ENCODE results near the gene MAP9.
"Not testable (repeated sequence)": the region's sequence is repeated elsewhere in the genome, so short reads cannot be mapped to it uniquely, and the experiment has no call there.

Gene MAP9

GRCh38 chr4:155376387-155377268 is at the start of gene MAP9:
MAP9 (minus strand) TSS chr4:155376965; CDS start chr4:155375850, 1,115 bp downstream.
- in situ Hi-C loops (cut with HindIII; ENCODE audit: low sequenced_read_pairs): no loop called here

- in situ Hi-C loops (cut with HindIII; ENCODE audit: low sequenced_read_pairs): not testable (repeated sequence)
Observed at GRCh38 chr4:155424778-155425177, 48.0 kb upstream of the MAP9 start.

- in situ Hi-C loops (cut with HindIII; ENCODE audit: low sequenced_read_pairs): no loop called here
Observed at GRCh38 chr4:155423671-155424070, 46.9 kb upstream of the MAP9 start.

- in situ Hi-C loops (cut with HindIII; ENCODE audit: low sequenced_read_pairs): no loop called here
Observed at GRCh38 chr4:155419266-155419665, 42.5 kb upstream of the MAP9 start.

- in situ Hi-C loops (cut with HindIII; ENCODE audit: low sequenced_read_pairs): no loop called here
Observed at GRCh38 chr4:155415662-155416061, 38.9 kb upstream of the MAP9 start.

GRCh38 chr4:155413451-155413850 is 36.7 kb upstream of the MAP9 start:
- in situ Hi-C loops (cut with HindIII; ENCODE audit: low sequenced_read_pairs): no loop called here

- in situ Hi-C loops (cut with HindIII; ENCODE audit: low sequenced_read_pairs): no loop called here
Observed at GRCh38 chr4:155411546-155411945, 34.8 kb upstream of the MAP9 start.

- in situ Hi-C loops (cut with HindIII; ENCODE audit: low sequenced_read_pairs): no loop called here
Observed at GRCh38 chr4:155408796-155409195, 32.0 kb upstream of the MAP9 start.

- in situ Hi-C loops (cut with HindIII; ENCODE audit: low sequenced_read_pairs): no loop called here
Observed at GRCh38 chr4:155407480-155407879, 30.7 kb upstream of the MAP9 start.

- in situ Hi-C loops (cut with HindIII; ENCODE audit: low sequenced_read_pairs): no loop called here
Observed at GRCh38 chr4:155405059-155405458, 28.3 kb upstream of the MAP9 start.

GRCh38 chr4:155403886-155404285 is 27.1 kb upstream of the MAP9 start:
- in situ Hi-C loops (cut with HindIII; ENCODE audit: low sequenced_read_pairs): no loop called here

GRCh38 chr4:155402941-155403340 is 26.2 kb upstream of the MAP9 start:
- in situ Hi-C loops (cut with HindIII; ENCODE audit: low sequenced_read_pairs): no loop called here

- in situ Hi-C loops (cut with HindIII; ENCODE audit: low sequenced_read_pairs): no loop called here
Observed at GRCh38 chr4:155400893-155401292, 24.1 kb upstream of the MAP9 start.

- in situ Hi-C loops (cut with HindIII; ENCODE audit: low sequenced_read_pairs): no loop called here
Observed at GRCh38 chr4:155399974-155400697, 23.4 kb upstream of the MAP9 start.

- in situ Hi-C loops (cut with HindIII; ENCODE audit: low sequenced_read_pairs): no loop called here
Observed at GRCh38 chr4:155392481-155393184, 15.9 kb upstream of the MAP9 start.

- in situ Hi-C loops (cut with HindIII; ENCODE audit: low sequenced_read_pairs): no loop called here
Observed at GRCh38 chr4:155391932-155392331, 15.2 kb upstream of the MAP9 start.

- in situ Hi-C loops (cut with HindIII; ENCODE audit: low sequenced_read_pairs): no loop called here
Observed at GRCh38 chr4:155388162-155388561, 11.4 kb upstream of the MAP9 start.

GRCh38 chr4:155383541-155383940 is 6.8 kb upstream of the MAP9 start:
- in situ Hi-C loops (cut with HindIII; ENCODE audit: low sequenced_read_pairs): no loop called here

- in situ Hi-C loops (cut with HindIII; ENCODE audit: low sequenced_read_pairs): no loop called here
Observed at GRCh38 chr4:155377276-155377675, 511 bp upstream of the MAP9 start.

- in situ Hi-C loops (cut with HindIII; ENCODE audit: low sequenced_read_pairs): no loop called here
Observed at GRCh38 chr4:155371432-155372043, 5.2 kb downstream of the MAP9 start.

GRCh38 chr4:155367608-155368007 is 9.2 kb downstream of the MAP9 start:
- in situ Hi-C loops (cut with HindIII; ENCODE audit: low sequenced_read_pairs): loop anchor here (10.0 kb wide), 1 partner anchor 563 kb away; no protein-coding TSS in a partner anchor
